Mesendoderm (in vitro differentiated cells): ENCODE results near the gene FER1L5. TPM values are rescaled to one million over a fixed set of nuclear protein-coding genes. Genes with fewer than 3 reads are reported as not detected.

ENCODE experiments used
- DNase-seq: peaks from one replicate; pipeline ENCODE4 v3.0.0; 2013
- H2AK5ac ChIP-seq: 2 replicates; pipeline ENCODE4 v1.6.1; 2013; ENCODE audit warnings: low read length, inconsistent platforms
- H2BK120ac ChIP-seq: 2 replicates; pipeline ENCODE4 v1.6.1; 2013; ENCODE audit warnings: low read depth, mild to moderate bottlenecking, low read length, moderate library complexity, mixed read lengths
- H2BK15ac ChIP-seq: replicated peaks from 2 replicates; pipeline ENCODE4 v1.6.1; 2013; ENCODE audit warnings: low read depth, mild to moderate bottlenecking, moderate library complexity
- H2BK5ac ChIP-seq: 2 replicates; pipeline ENCODE4 v1.6.1; 2013; ENCODE audit warnings: low read length, inconsistent platforms
- H3K18ac ChIP-seq: 2 replicates; pipeline ENCODE4 v1.6.1; 2013; ENCODE audit warnings: mild to moderate bottlenecking, low read length, mixed read lengths
- H3K23ac ChIP-seq: one replicate; pipeline ENCODE4 v1.6.1; 2013; ENCODE audit warnings: low read length
- H3K27ac ChIP-seq: 2 replicates; pipeline ENCODE4 v1.5.1; 2013; ENCODE audit warnings: low read depth, mild to moderate bottlenecking, inconsistent platforms, low read length, moderate library complexity
- H3K27me3 ChIP-seq: 2 replicates; pipeline ENCODE4 v1.6.1; 2013; ENCODE audit warnings: low read length, control low read depth, mild to moderate bottlenecking, inconsistent platforms; ENCODE audit not compliant: insufficient read depth, poor library complexity
- H3K36me3 ChIP-seq: 2 replicates; pipeline ENCODE4 v1.6.1; 2013; ENCODE audit warnings: low read length, inconsistent platforms; ENCODE audit not compliant: control insufficient read depth, insufficient read depth
- H3K4ac ChIP-seq: one replicate; pipeline ENCODE4 v1.6.1; 2013; ENCODE audit warnings: low read depth, mild to moderate bottlenecking, low read length, moderate library complexity
- H3K4me1 ChIP-seq: 2 replicates; pipeline ENCODE4 v1.6.1; 2013; ENCODE audit warnings: low read depth, low read length, inconsistent platforms; ENCODE audit not compliant: control insufficient read depth
- H3K4me2 ChIP-seq: 2 replicates; pipeline ENCODE4 v1.6.1; 2013; ENCODE audit warnings: low read length
- H3K4me3 ChIP-seq: 2 replicates; pipeline ENCODE4 v1.5.1; 2013; ENCODE audit warnings: mild to moderate bottlenecking, low read length
- H3K56ac ChIP-seq: one replicate; pipeline ENCODE4 v1.6.1; 2013; ENCODE audit warnings: low read length
- H3K79me1 ChIP-seq: 2 replicates; pipeline ENCODE4 v1.6.1; 2013; ENCODE audit warnings: low read length, inconsistent platforms
- H3K79me2 ChIP-seq: 2 replicates; pipeline ENCODE4 v1.6.1; 2013; ENCODE audit warnings: mild to moderate bottlenecking, low read length; ENCODE audit not compliant: control insufficient read depth, insufficient read depth
- H3K9ac ChIP-seq: 2 replicates; pipeline ENCODE4 v1.6.1; 2013; ENCODE audit warnings: low read length, inconsistent platforms
- H4K5ac ChIP-seq: one replicate; pipeline ENCODE4 v1.6.1; 2013; ENCODE audit warnings: low read length
- H4K8ac ChIP-seq: one replicate; pipeline ENCODE4 v1.6.1; 2013; ENCODE audit warnings: low read depth, mild to moderate bottlenecking, control low read depth, low read length, moderate library complexity
- WGBS: extraction: QIAGEN DNeasy Blood & Tissue Kit; methylation state at CpG from one replicate; pipeline ENCODE4 v1.1.7; 2013; ENCODE audit warnings: low lambda C conversion rate, missing lambda C conversion rate; ENCODE audit not compliant: insufficient coverage; ENCODE audit errors: extremely low coverage; 5-methylcytosine and 5-hydroxymethylcytosine counted together
- polyA plus RNA-seq, 2 experiments: library from polyadenylated mRNA; stranded (reverse); fragments of 200-250 nt; gene quantifications; one replicate each; pipeline ENCODE4 v1.2.3, GENCODE V29; 2013

FER1L5 gene
- polyA plus RNA-seq (2013, experiment 1 of 2), result 0.06 TPM
- polyA plus RNA-seq (2013, experiment 2 of 2), result 0.06 TPM

- H3K4me1 ChIP-seq, result no peaks in the 10 kb centered on the region
- no peaks in the 10 kb centered on the region for H3K27me3 ChIP-seq
- peak within 1 kb of the TSS; percentile 89 for H3K56ac ChIP-seq
- whole genome bisulfite sequencing, result no CpG with 5 or more reads among the region's 10 CpGs
- no peak within 1 kb of the TSS for H3K4me3 ChIP-seq
- H3K18ac ChIP-seq, result peak within 1 kb of the TSS; percentile 9
- no peak within 1 kb of the TSS for H2BK15ac ChIP-seq
- H3K79me2 ChIP-seq, result peaks cover under 1% of the 10 kb centered on the region
- no peak within 1 kb of the TSS for H2BK120ac ChIP-seq
- peak within 1 kb of the TSS; percentile 68 for H3K9ac ChIP-seq
- H3K27ac ChIP-seq, result no peak within 1 kb of the TSS
- peak within 1 kb of the TSS; percentile 32 for H3K4me2 ChIP-seq
- no peak within 1 kb of the TSS for H3K23ac ChIP-seq
- no peak within 1 kb of the TSS for H2AK5ac ChIP-seq
- no peak within 1 kb of the TSS for H4K5ac ChIP-seq
- H4K8ac ChIP-seq, result no peak within 1 kb of the TSS
- DNase-seq, result peak; percentile 93
- no peaks in the 10 kb centered on the region for H3K79me1 ChIP-seq
- H3K4ac ChIP-seq, result peak within 1 kb of the TSS; percentile 62
- no peak within 1 kb of the TSS for H2BK5ac ChIP-seq
- no peaks in the 10 kb centered on the region for H3K36me3 ChIP-seq
These were observed at the start of gene FER1L5 for GRCh38 chr2:96642564-96643360. Gene FER1L5 (plus strand): TSS chr2:96642764. CDS start chr2:96642837, 73 bp downstream.

GRCh38 chr2:96594282-96594681, 48.3 kb upstream of the FER1L5 start:
- peaks cover 8% of the 10 kb centered on the region for H3K36me3 ChIP-seq
- H3K79me1 ChIP-seq, result no peaks in the 10 kb centered on the region
- H3K4me2 ChIP-seq, result no peak overlapping the region
- no peak overlapping the region for H2BK120ac ChIP-seq
- WGBS, result no CpG with 5 or more reads among the region's 3 CpGs
- H3K4ac ChIP-seq, result no peak overlapping the region
- H2BK5ac ChIP-seq, result no peak overlapping the region
- no peak overlapping the region for H3K18ac ChIP-seq
- no peak overlapping the region for H4K8ac ChIP-seq
- H3K9ac ChIP-seq, result no peak overlapping the region
- no peak overlapping the region for H3K27ac ChIP-seq
- H3K56ac ChIP-seq, result no peak overlapping the region
- no peak overlapping the region for H2AK5ac ChIP-seq
- H3K4me1 ChIP-seq, result no peaks in the 10 kb centered on the region
- H3K79me2 ChIP-seq, result no peaks in the 10 kb centered on the region
- no peak overlapping the region for H4K5ac ChIP-seq
- no peak overlapping the region for H3K4me3 ChIP-seq
- no peak overlapping the region for H3K23ac ChIP-seq
- DNase-seq, result no peak
- no peak overlapping the region for H2BK15ac ChIP-seq
- no peaks in the 10 kb centered on the region for H3K27me3 ChIP-seq

GRCh38 chr2:96594691-96595152, 47.8 kb upstream of the FER1L5 start:
- WGBS, result no CpG with 5 or more reads among the region's 5 CpGs
- H3K4me2 ChIP-seq, result no peak overlapping the region
- DNase-seq, result no peak
- no peak overlapping the region for H3K56ac ChIP-seq
- no peak overlapping the region for H2BK5ac ChIP-seq
- H3K79me1 ChIP-seq, result no peaks in the 10 kb centered on the region
- no peak overlapping the region for H3K4ac ChIP-seq
- no peak overlapping the region for H2BK15ac ChIP-seq
- no peak overlapping the region for H2BK120ac ChIP-seq
- no peak overlapping the region for H4K8ac ChIP-seq
- no peaks in the 10 kb centered on the region for H3K27me3 ChIP-seq
- H3K23ac ChIP-seq, result no peak overlapping the region
- H3K4me1 ChIP-seq, result no peaks in the 10 kb centered on the region
- no peak overlapping the region for H2AK5ac ChIP-seq
- H4K5ac ChIP-seq, result no peak overlapping the region
- H3K36me3 ChIP-seq, result peaks cover 8% of the 10 kb centered on the region
- H3K79me2 ChIP-seq, result no peaks in the 10 kb centered on the region
- no peak overlapping the region for H3K18ac ChIP-seq
- no peak overlapping the region for H3K9ac ChIP-seq
- H3K4me3 ChIP-seq, result no peak overlapping the region
- no peak overlapping the region for H3K27ac ChIP-seq

GRCh38 chr2:96596596-96596995, 46.0 kb upstream of the FER1L5 start:
- no peak overlapping the region for H3K4me3 ChIP-seq
- H2BK5ac ChIP-seq, result no peak overlapping the region
- no peak overlapping the region for H3K4me2 ChIP-seq
- no peak overlapping the region for H3K4ac ChIP-seq
- no peak overlapping the region for H3K18ac ChIP-seq
- no peak overlapping the region for H3K9ac ChIP-seq
- no peak overlapping the region for H3K27ac ChIP-seq
- no peak overlapping the region for H4K8ac ChIP-seq
- H2AK5ac ChIP-seq, result no peak overlapping the region
- H3K79me2 ChIP-seq, result no peaks in the 10 kb centered on the region
- H2BK120ac ChIP-seq, result no peak overlapping the region
- no peak overlapping the region for H3K56ac ChIP-seq
- DNase-seq, result no peak
- H3K23ac ChIP-seq, result no peak overlapping the region
- peaks cover 12% of the 10 kb centered on the region for H3K36me3 ChIP-seq
- no peaks in the 10 kb centered on the region for H3K79me1 ChIP-seq
- H2BK15ac ChIP-seq, result no peak overlapping the region
- no peaks in the 10 kb centered on the region for H3K27me3 ChIP-seq
- H4K5ac ChIP-seq, result no peak overlapping the region
- H3K4me1 ChIP-seq, result no peaks in the 10 kb centered on the region

- no peak overlapping the region for H3K18ac ChIP-seq
- no peak overlapping the region for H3K23ac ChIP-seq
- no peak overlapping the region for H3K9ac ChIP-seq
- no peaks in the 10 kb centered on the region for H3K27me3 ChIP-seq
- no peak overlapping the region for H2BK15ac ChIP-seq
- H3K4me2 ChIP-seq, result no peak overlapping the region
- no peak overlapping the region for H3K27ac ChIP-seq
- H3K79me1 ChIP-seq, result no peaks in the 10 kb centered on the region
- WGBS, result no CpG with 5 or more reads among the region's 2 CpGs
- H3K4me1 ChIP-seq, result no peaks in the 10 kb centered on the region
- no peak overlapping the region for H3K56ac ChIP-seq
- no peak for DNase-seq
- no peak overlapping the region for H4K5ac ChIP-seq
- H2BK120ac ChIP-seq, result no peak overlapping the region
- H3K79me2 ChIP-seq, result no peaks in the 10 kb centered on the region
- no peak overlapping the region for H2BK5ac ChIP-seq
- no peak overlapping the region for H3K4me3 ChIP-seq
- H4K8ac ChIP-seq, result no peak overlapping the region
- H3K36me3 ChIP-seq, result peaks cover 11% of the 10 kb centered on the region
- no peak overlapping the region for H2AK5ac ChIP-seq
- no peak overlapping the region for H3K4ac ChIP-seq
These were observed 42.6 kb upstream of the FER1L5 start for GRCh38 chr2:96599941-96600340.
